ENCODE results near the gene SSH2. TPM values are rescaled to one million over a fixed set of nuclear protein-coding genes. Genes with fewer than 3 reads are reported as not detected.
"Not testable (repeated sequence)": the region's sequence is repeated elsewhere in the genome, so short reads cannot be mapped to it uniquely, and the experiment has no call there.

The SSH2 gene
- total and polyA plus RNA-seq, 2 experiments from 2014 or later: 9.9 to 12.7 TPM

- H3K4me2 ChIP-seq: no peak overlapping the region
- H3K4me3 ChIP-seq: no peak overlapping the region
- no peaks in the 10 kb centered on the region for H4K20me1 ChIP-seq (ENCODE audit: insufficient read depth, poor library complexity, severe bottlenecking)
- no peaks in the 10 kb centered on the region for H3K79me2 ChIP-seq
- WGBS (ENCODE audit: low lambda C conversion rate, missing lambda C conversion rate): 86% methylated on average over 1 of the region's 1 CpG
- TF ChIP-seq EZH2 (IDR thresholded peaks at IDR 0.05; ENCODE audit: borderline replicate concordance) (no peak), EZH2phosphoT487 (IDR thresholded peaks at IDR 0.05; ENCODE audit: low read depth, severe bottlenecking, unreplicated experiment) (no peak), CTCF (IDR thresholded peaks at IDR 0.05; ENCODE audit: poor library complexity) (no peak)
- H3K4me1 ChIP-seq (ENCODE audit: insufficient read depth): no peaks in the 10 kb centered on the region
- H3K9me3 ChIP-seq (ENCODE audit: low read depth): no peaks in the 10 kb centered on the region
- H2AFZ ChIP-seq: no peak overlapping the region
- no peak for DNase-seq (ENCODE audit: low spot score)
- H3K27ac ChIP-seq: no peak overlapping the region
- H3K27me3 ChIP-seq: no peaks in the 10 kb centered on the region
- no peaks in the 10 kb centered on the region for H3K36me3 ChIP-seq (replicated peaks; ENCODE audit: insufficient read depth, low read depth)
- no peaks in the 10 kb centered on the region for H3K9me2 ChIP-seq (replicated peaks; ENCODE audit: insufficient read depth)
These were observed 275.9 kb downstream of the SSH2 start for GRCh38 chr17:29653995-29654714.

- no peaks in the 10 kb centered on the region for H4K20me1 ChIP-seq (ENCODE audit: insufficient read depth, poor library complexity, severe bottlenecking)
- H3K9me2 ChIP-seq (replicated peaks; ENCODE audit: insufficient read depth): no peaks in the 10 kb centered on the region
- H3K27ac ChIP-seq: no peak overlapping the region
- no peak for DNase-seq (ENCODE audit: low spot score)
- H3K79me2 ChIP-seq: no peaks in the 10 kb centered on the region
- no peak overlapping the region for H2AFZ ChIP-seq
- no peaks in the 10 kb centered on the region for H3K36me3 ChIP-seq (replicated peaks; ENCODE audit: insufficient read depth, low read depth)
- TF ChIP-seq EZH2phosphoT487 (IDR thresholded peaks at IDR 0.05; ENCODE audit: low read depth, severe bottlenecking, unreplicated experiment) (no peak), EZH2 (IDR thresholded peaks at IDR 0.05; ENCODE audit: borderline replicate concordance) (no peak), CTCF (IDR thresholded peaks at IDR 0.05; ENCODE audit: poor library complexity) (no peak)
- no peak overlapping the region for H3K4me3 ChIP-seq
- H3K9me3 ChIP-seq (ENCODE audit: low read depth): no peaks in the 10 kb centered on the region
- no peak overlapping the region for H3K4me2 ChIP-seq
- no peaks in the 10 kb centered on the region for H3K4me1 ChIP-seq (ENCODE audit: insufficient read depth)
- no peaks in the 10 kb centered on the region for H3K27me3 ChIP-seq
These were observed 277.1 kb downstream of the SSH2 start for GRCh38 chr17:29652976-29653375.

- not testable (repeated sequence) for H3K9me2 ChIP-seq (replicated peaks; ENCODE audit: insufficient read depth); H3K9me3 ChIP-seq (ENCODE audit: low read depth); H4K20me1 ChIP-seq (ENCODE audit: insufficient read depth, poor library complexity, severe bottlenecking); H2AFZ ChIP-seq; H3K4me3 ChIP-seq; H3K79me2 ChIP-seq; H3K4me1 ChIP-seq (ENCODE audit: insufficient read depth); H3K27me3 ChIP-seq; DNase-seq (ENCODE audit: low spot score); H3K36me3 ChIP-seq (replicated peaks; ENCODE audit: insufficient read depth, low read depth); H3K4me2 ChIP-seq; H3K27ac ChIP-seq
- 98% methylated on average over 7 of the region's 7 CpGs for WGBS (ENCODE audit: low lambda C conversion rate, missing lambda C conversion rate)
These were observed 278.1 kb downstream of the SSH2 start for GRCh38 chr17:29651913-29652312.

- Histone ChIP-seq H2AFZ (no peak overlapping the region), H3K9me2 (replicated peaks; ENCODE audit: insufficient read depth) (no peaks in the 10 kb centered on the region), H3K4me1 (ENCODE audit: insufficient read depth) (no peaks in the 10 kb centered on the region), H3K9me3 (ENCODE audit: low read depth) (no peaks in the 10 kb centered on the region), H3K79me2 (no peaks in the 10 kb centered on the region), H3K27ac (no peak overlapping the region), H3K36me3 (replicated peaks; ENCODE audit: insufficient read depth, low read depth) (no peaks in the 10 kb centered on the region), H3K27me3 (no peaks in the 10 kb centered on the region), H3K4me2 (no peak overlapping the region), H3K4me3 (no peak overlapping the region), H4K20me1 (ENCODE audit: insufficient read depth, poor library complexity, severe bottlenecking) (no peaks in the 10 kb centered on the region)
- no peak for DNase-seq (ENCODE audit: low spot score)
- TF ChIP-seq EZH2 (IDR thresholded peaks at IDR 0.05; ENCODE audit: borderline replicate concordance): no peak
- no peak for TF ChIP-seq EZH2phosphoT487 (IDR thresholded peaks at IDR 0.05; ENCODE audit: low read depth, severe bottlenecking, unreplicated experiment)
- TF ChIP-seq CTCF (IDR thresholded peaks at IDR 0.05; ENCODE audit: poor library complexity): no peak
- 88% methylated on average over 4 of the region's 4 CpGs for WGBS (ENCODE audit: low lambda C conversion rate, missing lambda C conversion rate)
These were observed 279.6 kb downstream of the SSH2 start for GRCh38 chr17:29650396-29650795.
